PC-9 (cell line): ENCODE data around the gene SH3TC1. TPM values are rescaled to one million over a fixed set of nuclear protein-coding genes. Genes with fewer than 3 reads are reported as not detected.

Source experiments
- BruUV-seq: library from RNA; stranded (reverse); fragments of 400-500 nt; replicated peaks from 2 replicates; lab custom pipeline; 2021; lab: Mats Ljungman, UMichigan
- CTCF ChIA-PET: fragments of 300-600 bp; sonication (Branson Sonifier 250); formaldehyde crosslinking; loops from one replicate; lab custom pipeline; 2022; ENCODE audit warnings: antibody characterized with exemption; lab: Charles Lee
- POLR2A ChIA-PET: fragments of 300-600 bp; sonication (Branson Sonifier 250); formaldehyde crosslinking; loops from one replicate; lab custom pipeline; 2022; ENCODE audit warnings: antibody characterized with exemption; ENCODE audit not compliant: unreplicated experiment; lab: Charles Lee
- DNase-seq, 2 experiments: peaks; one replicate each; pipeline versions ENCODE4 v3.0.0 to v3.0.0-alpha.2; 2015 to 2022; ENCODE audit warnings: mixed read lengths in 1 of 2
- H2AFZ ChIP-seq: fragments of 200-600 bp; sonication (generic); 2 replicates; pipeline ENCODE4 v1.8.1; 2017; ENCODE audit warnings: antibody characterized with exemption
- H3F3A ChIP-seq: fragments of 200-600 bp; sonication (generic); 2 replicates; pipeline ENCODE4 v1.8.1; 2017; ENCODE audit warnings: antibody characterized with exemption, mild to moderate bottlenecking, low read depth; ENCODE audit not compliant: insufficient read depth
- H3K27ac ChIP-seq: fragments of 200-600 bp; sonication (generic); 2 replicates; pipeline ENCODE4 v1.6.1; 2016; ENCODE audit warnings: mixed run types
- H3K27me3 ChIP-seq: fragments of 200-600 bp; sonication (generic); 2 replicates; pipeline ENCODE4 v1.6.1; 2016; ENCODE audit warnings: low read depth, mixed run types; ENCODE audit not compliant: insufficient read depth
- H3K36me3 ChIP-seq: fragments of 200-600 bp; sonication (generic); 2 replicates; pipeline ENCODE4 v1.6.1; 2016; ENCODE audit warnings: low read depth, mixed run types
- H3K4me1 ChIP-seq: fragments of 200-600 bp; sonication (generic); replicated peaks from 2 replicates; pipeline ENCODE4 v1.6.1; 2016; ENCODE audit warnings: mixed run types; ENCODE audit not compliant: insufficient read depth
- H3K4me2 ChIP-seq: fragments of 200-600 bp; sonication (generic); 2 replicates; pipeline ENCODE4 v1.6.1; 2017; ENCODE audit warnings: mixed run types
- H3K4me3 ChIP-seq: fragments of 200-600 bp; sonication (generic); 2 replicates; pipeline ENCODE4 v1.6.1; 2016; ENCODE audit warnings: mixed run types
- H3K79me2 ChIP-seq: fragments of 200-600 bp; sonication (generic); 2 replicates; pipeline ENCODE4 v1.6.1; 2017; ENCODE audit warnings: low read depth, mixed run types
- H3K9me2 ChIP-seq: fragments of 200-600 bp; sonication (generic); 2 replicates; pipeline ENCODE4 v1.8.1; 2017; ENCODE audit warnings: mild to moderate bottlenecking; ENCODE audit not compliant: insufficient read depth
- H3K9me3 ChIP-seq: fragments of 200-600 bp; sonication (generic); 2 replicates; pipeline ENCODE4 v1.8.1; 2016; ENCODE audit warnings: low read depth; ENCODE audit not compliant: insufficient read depth
- H4K20me1 ChIP-seq: fragments of 200-600 bp; sonication (generic); 2 replicates; pipeline ENCODE4 v1.8.1; 2017; ENCODE audit not compliant: insufficient read depth
- EZH2 ChIP-seq: fragments of 200-600 bp; sonication (generic); IDR thresholded peaks from 2 replicates; pipeline ENCODE4 v1.8.0; 2017; ENCODE audit warnings: antibody characterized with exemption, low read depth
- intact Hi-C: fragments of 100-400 bp; cut with micrococcal nuclease; formaldehyde crosslinking; loops from one replicate; pipeline ENCODE4 v1.10.0; 2022; ENCODE audit not compliant: unreplicated experiment
- total RNA-seq: library from RNA; stranded (reverse); gene quantifications from 2 replicates; pipeline ENCODE4 v1.2.3, GENCODE V29; 2021
- TF ChIP-seq, protein P1 (sequence below): fragments of 200-600 bp; sonication (generic); conservative IDR thresholded peaks from 2 replicates; pipeline ENCODE4 v1.6.1; 2017; ENCODE audit warnings: mixed run types, antibody characterized with exemption, mild to moderate bottlenecking, moderate library complexity

SH3TC1 gene
- total RNA-seq, 1 experiment from 2014 or later, result 5.2 TPM

- Histone ChIP-seq H3K4me1 (no peaks in the 10 kb centered on the region), H4K20me1 (no peaks in the 10 kb centered on the region), H3K4me3 (no peak overlapping the region), H2AFZ (no peak overlapping the region), H3K27me3 (no peaks in the 10 kb centered on the region), H3K9me3 (no peaks in the 10 kb centered on the region), H3K79me2 (no peaks in the 10 kb centered on the region), H3K27ac (no peak overlapping the region), H3F3A (no peaks in the 10 kb centered on the region), H3K9me2 (no peaks in the 10 kb centered on the region), H3K36me3 (no peaks in the 10 kb centered on the region), H3K4me2 (no peak overlapping the region)
- ChIA-PET CTCF (no interaction called here), POLR2A (no interaction called here)
- no peak for DNase-seq
- intact Hi-C loops, result no loop called here
- no peak for TF ChIP-seq EZH2
- TF ChIP-seq, protein P1, sequence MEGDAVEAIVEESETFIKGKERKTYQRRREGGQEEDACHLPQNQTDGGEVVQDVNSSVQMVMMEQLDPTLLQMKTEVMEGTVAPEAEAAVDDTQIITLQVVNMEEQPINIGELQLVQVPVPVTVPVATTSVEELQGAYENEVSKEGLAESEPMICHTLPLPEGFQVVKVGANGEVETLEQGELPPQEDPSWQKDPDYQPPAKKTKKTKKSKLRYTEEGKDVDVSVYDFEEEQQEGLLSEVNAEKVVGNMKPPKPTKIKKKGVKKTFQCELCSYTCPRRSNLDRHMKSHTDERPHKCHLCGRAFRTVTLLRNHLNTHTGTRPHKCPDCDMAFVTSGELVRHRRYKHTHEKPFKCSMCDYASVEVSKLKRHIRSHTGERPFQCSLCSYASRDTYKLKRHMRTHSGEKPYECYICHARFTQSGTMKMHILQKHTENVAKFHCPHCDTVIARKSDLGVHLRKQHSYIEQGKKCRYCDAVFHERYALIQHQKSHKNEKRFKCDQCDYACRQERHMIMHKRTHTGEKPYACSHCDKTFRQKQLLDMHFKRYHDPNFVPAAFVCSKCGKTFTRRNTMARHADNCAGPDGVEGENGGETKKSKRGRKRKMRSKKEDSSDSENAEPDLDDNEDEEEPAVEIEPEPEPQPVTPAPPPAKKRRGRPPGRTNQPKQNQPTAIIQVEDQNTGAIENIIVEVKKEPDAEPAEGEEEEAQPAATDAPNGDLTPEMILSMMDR, result no peak
- BruUV-seq, result no TSS peak
Observed at GRCh38 chr4:8283631-8284121, 84.6 kb downstream of the SH3TC1 start.

DNA sequence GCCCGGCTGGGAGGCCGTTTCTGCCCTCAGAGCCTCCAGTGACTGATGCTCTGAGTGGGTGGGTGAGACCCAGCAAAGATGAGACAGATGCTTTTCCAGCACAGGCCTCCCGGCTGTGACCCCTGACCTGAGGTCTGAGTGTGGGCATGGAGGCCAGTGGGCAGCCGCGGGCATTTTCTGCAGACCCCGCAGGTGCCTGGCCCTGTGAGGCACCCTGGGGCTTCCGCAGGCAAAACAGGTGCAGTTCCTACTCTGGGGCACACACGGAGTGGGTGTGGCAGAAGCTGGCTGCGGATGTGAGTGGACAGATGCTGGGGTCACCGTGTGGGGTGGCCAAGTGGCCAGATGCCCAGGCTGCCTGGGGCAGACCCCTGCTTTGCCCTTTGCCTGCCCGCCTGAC is 85.3 kb downstream of the SH3TC1 start:
- H3K4me1 ChIP-seq, result no peaks in the 10 kb centered on the region
- ChIA-PET POLR2A (no interaction called here), CTCF (no interaction called here)
- no peaks in the 10 kb centered on the region for H3K27me3 ChIP-seq
- H3K36me3 ChIP-seq, result no peaks in the 10 kb centered on the region
- H3K27ac ChIP-seq, result no peak overlapping the region
- no peaks in the 10 kb centered on the region for H3K9me2 ChIP-seq
- no peak overlapping the region for H2AFZ ChIP-seq
- intact Hi-C loops, result no loop called here
- H3K9me3 ChIP-seq, result no peaks in the 10 kb centered on the region
- H3K4me2 ChIP-seq, result no peak overlapping the region
- BruUV-seq, result no TSS peak
- H4K20me1 ChIP-seq, result no peaks in the 10 kb centered on the region
- no peak overlapping the region for H3K4me3 ChIP-seq
- no peak for TF ChIP-seq EZH2
- TF ChIP-seq, protein P1, result no peak
- no peaks in the 10 kb centered on the region for H3F3A ChIP-seq
- no peaks in the 10 kb centered on the region for H3K79me2 ChIP-seq
- no peak for DNase-seq

DNA sequence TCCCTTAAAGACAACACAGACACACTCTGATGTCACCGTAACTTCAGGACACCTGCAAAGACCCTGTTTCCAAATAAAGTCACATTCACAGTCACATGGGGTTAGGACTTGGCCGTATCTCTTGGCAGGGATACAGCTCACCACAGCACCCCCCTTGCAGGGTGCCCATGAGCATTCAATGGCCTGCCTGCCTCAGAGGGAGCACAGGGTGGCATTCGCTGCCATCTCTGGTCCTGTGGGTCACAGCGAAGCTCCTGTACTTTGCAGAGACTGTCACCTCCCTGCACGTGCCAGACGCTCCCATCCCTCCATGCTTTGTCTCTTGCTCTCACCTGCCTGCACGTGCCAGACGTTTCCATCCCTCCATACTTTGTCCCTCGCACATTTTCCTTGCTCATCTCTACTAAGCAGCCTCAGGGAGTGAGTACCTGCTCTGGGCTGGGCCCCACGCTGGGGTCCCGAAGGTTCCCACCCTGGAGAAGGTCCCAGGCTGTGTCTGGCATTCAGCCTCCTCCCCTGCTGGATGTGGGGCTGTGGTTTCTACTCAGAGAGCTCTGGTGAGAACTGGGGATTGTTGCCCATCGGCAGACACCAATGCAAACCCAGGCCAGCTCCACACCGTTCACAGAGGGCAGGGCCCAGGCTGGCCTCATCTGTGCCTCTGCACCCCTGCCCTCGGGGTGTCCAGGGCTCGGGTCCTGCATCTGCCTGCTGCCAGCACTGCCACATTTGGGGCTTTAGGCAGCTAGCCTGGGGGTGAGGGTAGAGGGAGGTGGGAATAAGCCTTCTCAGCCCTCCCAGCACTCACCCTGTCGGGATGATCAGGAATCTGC is 86.3 kb downstream of the SH3TC1 start:
- Histone ChIP-seq H4K20me1 (no peaks in the 10 kb centered on the region), H3K36me3 (no peaks in the 10 kb centered on the region), H2AFZ (no peak overlapping the region), H3K4me1 (no peaks in the 10 kb centered on the region), H3K79me2 (no peaks in the 10 kb centered on the region), H3K27me3 (no peaks in the 10 kb centered on the region), H3K4me3 (no peak overlapping the region), H3K27ac (no peak overlapping the region), H3F3A (no peaks in the 10 kb centered on the region), H3K9me2 (no peaks in the 10 kb centered on the region), H3K9me3 (no peaks in the 10 kb centered on the region), H3K4me2 (no peak overlapping the region)
- CTCF ChIA-PET, result no interaction called here
- POLR2A ChIA-PET, result no interaction called here
- intact Hi-C loops, result no loop called here
- no TSS peak for BruUV-seq
- TF ChIP-seq EZH2, result no peak
- TF ChIP-seq, protein P1, result no peak
- DNase-seq, result no peak
